ENCODE results near the gene RABGAP1L.
"Not testable (repeated sequence)": the region's sequence is repeated elsewhere in the genome, so short reads cannot be mapped to it uniquely, and the experiment has no call there.

The RABGAP1L gene

DNA sequence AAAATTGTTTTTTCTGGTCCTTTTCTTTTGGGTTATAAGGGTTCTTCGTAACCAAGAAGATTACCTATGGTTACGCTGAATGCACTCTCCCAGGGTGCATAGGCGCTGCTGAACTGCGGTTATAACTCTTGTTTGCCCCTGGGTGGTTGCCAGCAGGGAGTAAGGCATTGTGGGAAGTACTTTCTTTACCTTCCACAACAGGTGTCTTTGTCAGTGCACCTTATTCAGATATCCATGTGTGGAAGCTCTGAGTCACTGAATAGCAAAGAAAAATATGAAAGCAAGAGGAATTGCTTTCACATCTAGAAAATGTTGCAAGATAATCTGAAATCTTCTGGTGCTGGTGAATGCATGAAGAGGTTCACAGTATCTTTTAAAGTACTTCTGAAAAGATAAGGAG is 716.0 kb downstream of the RABGAP1L start:
- Histone ChIP-seq H3K36me3 (no peaks in the 10 kb centered on the region), H3K9me3 (no peaks in the 10 kb centered on the region), H3K4me1 (peaks cover 62% of the 10 kb centered on the region), H3K9ac (no peak overlapping the region), H4K20me1 (no peaks in the 10 kb centered on the region), H3K4me3 (no peak overlapping the region), H3K27ac (no peak overlapping the region), H3K4me2 (peak overlapping the region; percentile 80), H3K27me3 (no peaks in the 10 kb centered on the region)
- no peak for TF ChIP-seq Cebpa-rat (IDR thresholded peaks at IDR 0.05)

DNA sequence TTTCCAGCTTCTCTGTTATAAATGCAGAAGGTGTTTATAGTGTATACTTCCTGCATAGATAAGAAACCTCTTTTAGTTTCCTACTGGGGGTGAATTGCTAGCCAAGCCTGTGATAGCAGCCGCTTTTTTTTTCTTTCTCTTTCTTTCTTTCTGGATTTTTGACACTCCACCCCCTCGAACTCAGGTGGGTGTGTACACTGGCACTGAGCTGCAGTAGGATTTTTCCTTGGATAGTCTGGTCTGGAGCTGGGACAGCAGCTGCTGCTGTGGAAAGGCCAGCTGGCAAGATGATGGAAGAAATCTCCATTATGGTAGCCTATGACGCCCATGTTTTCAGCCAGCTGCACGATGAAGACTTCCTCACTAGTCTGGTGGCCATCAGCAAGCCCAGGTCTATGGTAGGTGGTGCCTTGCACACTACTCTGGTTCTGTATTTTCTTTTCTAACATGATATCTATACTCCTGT is 717.9 kb downstream of the RABGAP1L start:
- no peaks in the 10 kb centered on the region for H4K20me1 ChIP-seq
- peak overlapping the region; percentile 52 for H3K4me2 ChIP-seq
- H3K4me3 ChIP-seq, result no peak overlapping the region
- peaks cover 53% of the 10 kb centered on the region for H3K4me1 ChIP-seq
- TF ChIP-seq Cebpa-rat (IDR thresholded peaks at IDR 0.05), result no peak
- H3K36me3 ChIP-seq, result no peaks in the 10 kb centered on the region
- H3K9me3 ChIP-seq, result no peaks in the 10 kb centered on the region
- no peak overlapping the region for H3K9ac ChIP-seq
- no peak overlapping the region for H3K27ac ChIP-seq
- no peaks in the 10 kb centered on the region for H3K27me3 ChIP-seq

DNA sequence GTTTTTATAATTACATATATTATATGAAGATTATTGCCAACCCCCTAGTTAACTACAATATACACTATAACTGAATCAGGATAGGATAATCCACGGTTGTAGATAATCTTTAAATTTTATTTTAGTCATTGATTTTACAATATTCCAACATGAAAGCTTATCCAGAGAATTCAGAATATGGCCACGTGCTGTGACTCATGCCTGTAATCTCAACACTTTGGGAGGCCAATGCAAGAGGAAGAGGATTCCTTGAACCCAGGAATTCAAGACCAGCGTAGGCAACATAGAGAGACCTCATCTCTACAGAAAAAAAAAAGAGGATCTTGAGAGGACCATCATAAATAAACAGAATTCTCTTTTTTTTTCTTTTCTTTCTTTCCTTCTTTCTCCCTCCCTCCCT is 720.9 kb downstream of the RABGAP1L start:
- H3K9ac ChIP-seq, result no peak overlapping the region
- H3K9me3 ChIP-seq, result no peaks in the 10 kb centered on the region
- H3K27me3 ChIP-seq, result no peaks in the 10 kb centered on the region
- no peak overlapping the region for H3K4me3 ChIP-seq
- H3K4me1 ChIP-seq, result peaks cover 35% of the 10 kb centered on the region
- no peak for TF ChIP-seq Cebpa-rat (IDR thresholded peaks at IDR 0.05)
- no peak overlapping the region for H3K4me2 ChIP-seq
- H4K20me1 ChIP-seq, result no peaks in the 10 kb centered on the region
- no peak overlapping the region for H3K27ac ChIP-seq
- H3K36me3 ChIP-seq, result no peaks in the 10 kb centered on the region

DNA sequence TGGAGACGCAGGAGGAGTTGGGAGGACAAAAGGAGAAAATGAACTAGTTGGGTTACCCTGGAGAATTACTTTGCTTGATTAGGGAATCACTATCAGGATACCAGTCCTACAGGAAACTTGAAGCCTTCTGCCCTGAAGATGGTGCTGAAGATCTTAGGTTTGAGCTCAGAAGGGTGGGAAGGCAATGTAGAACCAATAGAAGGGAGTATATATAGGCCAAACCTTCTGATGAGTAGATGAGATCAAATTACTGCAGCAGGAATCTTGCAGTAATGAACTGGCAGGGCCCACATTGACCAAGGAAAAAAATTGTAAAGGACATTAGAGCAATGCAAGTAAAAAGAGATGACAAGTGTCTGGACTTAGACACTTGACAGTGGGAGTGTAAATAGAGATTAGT is 724.1 kb downstream of the RABGAP1L start:
- no peak for TF ChIP-seq Cebpa-rat (IDR thresholded peaks at IDR 0.05)
- H3K4me1 ChIP-seq, result peaks cover 11% of the 10 kb centered on the region
- H3K27me3 ChIP-seq, result no peaks in the 10 kb centered on the region
- H3K36me3 ChIP-seq, result peaks cover 5% of the 10 kb centered on the region
- no peak overlapping the region for H3K27ac ChIP-seq
- no peak overlapping the region for H3K4me3 ChIP-seq
- peak overlapping the region; percentile 25; the same call in 1 of the 2 replicates for H3K4me2 ChIP-seq
- H4K20me1 ChIP-seq, result no peaks in the 10 kb centered on the region
- no peaks in the 10 kb centered on the region for H3K9me3 ChIP-seq
- H3K9ac ChIP-seq, result no peak overlapping the region

DNA sequence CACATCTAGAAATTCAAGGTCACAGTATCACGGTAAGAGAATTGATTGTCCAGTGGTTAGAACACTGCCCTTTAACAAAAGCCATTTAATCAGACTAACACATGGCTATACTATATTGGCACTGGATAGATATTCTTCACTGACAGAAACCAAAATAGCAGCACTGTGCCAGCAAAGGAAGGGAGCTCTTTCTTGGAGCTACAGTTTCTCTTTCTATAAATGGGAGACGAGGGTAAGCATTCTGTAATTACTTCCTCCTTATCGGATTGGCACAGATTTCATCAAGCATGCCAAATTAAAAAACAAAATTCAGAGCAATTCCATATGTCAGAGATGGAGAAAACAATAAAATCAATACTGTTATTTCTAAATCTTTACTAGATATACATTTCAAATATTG is 724.7 kb downstream of the RABGAP1L start:
- H3K36me3 ChIP-seq, result peaks cover 5% of the 10 kb centered on the region
- H3K4me2 ChIP-seq, result peak overlapping the region; percentile 25
- no peaks in the 10 kb centered on the region for H3K9me3 ChIP-seq
- H3K4me3 ChIP-seq, result no peak overlapping the region
- peaks cover 11% of the 10 kb centered on the region for H3K4me1 ChIP-seq
- no peak overlapping the region for H3K27ac ChIP-seq
- H3K27me3 ChIP-seq, result no peaks in the 10 kb centered on the region
- no peak for TF ChIP-seq Cebpa-rat (IDR thresholded peaks at IDR 0.05)
- no peak overlapping the region for H3K9ac ChIP-seq
- no peaks in the 10 kb centered on the region for H4K20me1 ChIP-seq

DNA sequence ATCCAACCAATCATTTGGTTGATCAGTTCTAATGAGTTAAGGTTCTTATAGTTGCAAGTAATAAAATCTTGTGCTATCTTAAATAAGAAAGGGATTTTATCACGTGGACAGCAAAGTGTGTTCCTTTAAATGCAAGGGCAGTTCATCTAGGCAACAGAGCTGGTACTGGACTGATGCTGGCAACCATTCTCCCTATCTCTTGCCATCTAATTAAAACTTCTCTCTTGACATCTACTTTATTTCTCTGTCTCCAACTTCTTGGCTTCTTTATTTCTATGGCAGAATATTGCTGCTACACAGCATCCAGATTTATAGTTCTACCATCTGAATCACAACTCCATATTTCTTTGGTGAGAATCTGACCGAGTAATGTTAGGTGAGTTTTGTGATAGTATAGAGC is 725.2 kb downstream of the RABGAP1L start:
- H3K9ac ChIP-seq, result no peak overlapping the region
- peaks cover 11% of the 10 kb centered on the region for H3K4me1 ChIP-seq
- H3K27ac ChIP-seq, result no peak overlapping the region
- H3K36me3 ChIP-seq, result peaks cover 5% of the 10 kb centered on the region
- no peaks in the 10 kb centered on the region for H4K20me1 ChIP-seq
- H3K27me3 ChIP-seq, result no peaks in the 10 kb centered on the region
- no peak for TF ChIP-seq Cebpa-rat (IDR thresholded peaks at IDR 0.05)
- no peak overlapping the region for H3K4me3 ChIP-seq
- H3K9me3 ChIP-seq, result no peaks in the 10 kb centered on the region
- H3K4me2 ChIP-seq, result no peak overlapping the region

DNA sequence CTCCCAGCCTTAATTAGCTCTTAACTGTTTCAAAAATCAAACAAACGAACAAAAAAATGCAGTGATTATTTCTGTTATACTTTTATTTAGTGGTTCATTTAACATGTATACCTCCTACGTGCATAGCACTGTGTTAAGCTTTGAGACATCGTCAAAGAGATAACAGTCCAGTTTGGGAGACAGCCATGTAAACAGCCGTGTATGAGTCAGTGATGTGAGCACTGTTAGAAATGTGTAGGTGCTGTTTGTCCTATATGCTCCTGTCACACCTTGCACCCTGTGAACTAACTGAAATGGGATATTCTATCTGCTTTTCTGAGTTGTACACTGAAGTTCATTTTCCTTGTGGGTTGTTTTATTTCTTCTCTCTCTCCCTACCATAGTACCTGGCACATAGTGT is 730.7 kb downstream of the RABGAP1L start:
- Histone ChIP-seq H3K36me3 (peaks cover 5% of the 10 kb centered on the region), H3K9me3 (no peaks in the 10 kb centered on the region), H3K4me2 (no peak overlapping the region), H3K27me3 (no peaks in the 10 kb centered on the region), H3K4me1 (no peaks in the 10 kb centered on the region), H3K27ac (no peak overlapping the region), H3K9ac (no peak overlapping the region), H4K20me1 (no peaks in the 10 kb centered on the region), H3K4me3 (no peak overlapping the region)
- TF ChIP-seq Cebpa-rat (IDR thresholded peaks at IDR 0.05), result no peak

DNA sequence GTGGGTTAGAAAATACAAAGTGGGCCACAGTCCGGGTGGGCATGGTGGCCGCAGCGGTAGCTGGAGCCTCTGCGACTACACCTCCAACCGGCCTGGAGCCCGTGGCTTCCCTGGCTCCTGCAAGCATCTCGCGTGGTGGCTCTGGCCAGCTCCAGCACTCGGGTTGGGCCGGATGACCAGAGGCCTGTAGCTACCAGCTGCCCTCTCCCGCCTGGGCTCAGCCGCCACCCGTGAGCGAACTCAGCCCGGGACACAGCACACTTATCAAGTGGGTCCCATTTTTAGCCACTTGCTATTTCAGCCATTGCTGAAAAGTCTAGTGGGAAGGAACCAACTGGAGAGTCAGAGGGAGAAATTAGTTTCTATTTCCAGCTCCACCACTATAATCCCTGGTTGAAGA is 732.7 kb downstream of the RABGAP1L start:
- Histone ChIP-seq H3K9ac (no peak overlapping the region), H3K4me2 (no peak overlapping the region), H3K36me3 (peaks cover 1% of the 10 kb centered on the region), H3K4me3 (no peak overlapping the region), H3K27me3 (no peaks in the 10 kb centered on the region), H3K9me3 (no peaks in the 10 kb centered on the region), H3K27ac (no peak overlapping the region), H3K4me1 (no peaks in the 10 kb centered on the region), H4K20me1 (no peaks in the 10 kb centered on the region)
- no peak for TF ChIP-seq Cebpa-rat (IDR thresholded peaks at IDR 0.05)

DNA sequence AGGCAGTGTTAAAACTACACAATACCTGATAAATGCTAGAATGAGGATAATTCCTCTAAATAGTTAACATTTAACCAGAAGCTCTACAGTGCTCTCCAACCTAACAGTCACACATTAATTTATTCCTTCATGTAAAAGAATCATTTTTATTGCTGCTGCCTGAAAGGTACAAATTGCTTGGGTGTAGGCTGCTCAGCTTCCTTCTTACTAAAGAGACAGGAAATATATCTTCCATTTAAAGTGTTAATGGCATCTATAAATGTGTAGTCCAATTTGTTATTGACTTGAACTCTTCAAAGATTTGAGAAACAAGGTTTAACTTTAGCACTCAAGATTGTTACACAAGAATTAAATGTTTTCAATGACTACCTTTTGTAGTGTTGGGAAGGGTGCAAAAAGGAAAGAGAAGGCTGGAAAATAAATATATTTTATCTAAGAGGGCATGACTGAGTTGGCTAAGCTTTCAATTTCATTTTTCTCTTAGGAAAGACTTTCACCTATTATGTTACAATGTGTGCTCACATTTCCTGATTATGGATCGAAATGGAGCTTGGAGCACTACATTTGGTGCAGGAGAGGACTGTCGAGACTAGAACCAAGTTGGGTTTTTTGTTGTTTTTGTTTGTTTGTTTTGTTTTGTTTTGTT is 734.9 kb downstream of the RABGAP1L start:
- Histone ChIP-seq H3K27me3 (no peaks in the 10 kb centered on the region), H3K9ac (no peak overlapping the region), H4K20me1 (no peaks in the 10 kb centered on the region), H3K36me3 (peaks cover 6% of the 10 kb centered on the region; the same call in 1 of the 2 replicates), H3K4me3 (no peak overlapping the region), H3K9me3 (no peaks in the 10 kb centered on the region), H3K4me1 (no peaks in the 10 kb centered on the region), H3K4me2 (no peak overlapping the region), H3K27ac (no peak overlapping the region)
- no peak for TF ChIP-seq Cebpa-rat (IDR thresholded peaks at IDR 0.05)

DNA sequence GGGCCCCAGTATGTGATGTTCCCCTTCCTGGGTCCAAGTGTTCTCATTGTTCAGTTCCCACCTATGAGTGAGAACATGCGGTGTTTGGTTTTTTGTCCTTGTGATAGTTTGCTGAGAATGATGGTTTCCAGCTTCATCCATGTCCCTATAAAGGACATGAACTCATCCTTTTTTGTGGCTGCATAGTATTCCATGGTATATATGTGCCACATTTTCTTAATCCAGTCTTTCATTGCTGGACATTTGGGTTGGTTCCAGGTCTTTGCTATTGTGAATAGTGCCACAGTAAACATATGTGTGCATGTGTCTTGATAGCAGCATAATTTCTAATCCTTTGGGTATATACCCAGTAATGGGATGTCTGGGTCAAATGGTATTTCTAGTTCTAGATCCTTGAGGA is 736.3 kb downstream of the RABGAP1L start:
- H3K9ac ChIP-seq, H3K4me2 ChIP-seq, H3K4me1 ChIP-seq, H3K9me3 ChIP-seq, H3K4me3 ChIP-seq, H4K20me1 ChIP-seq, H3K36me3 ChIP-seq, H3K27me3 ChIP-seq, H3K27ac ChIP-seq: not testable (repeated sequence)
